ENCODE results near the gene NRXN3.

The NRXN3 gene

GRCh38 chr14:78310272-78310671 is 140.1 kb downstream of the NRXN3 start:
- DNase-seq (ENCODE audit: extremely low read depth, insufficient read length): no peak
- H3K36me3 ChIP-seq (ENCODE audit: control insufficient read depth, insufficient read depth, low read length): no peaks in the 10 kb centered on the region
- no peaks in the 10 kb centered on the region; the same call in 1 of the 2 replicates for H3K27me3 ChIP-seq (replicated peaks; ENCODE audit: control insufficient read depth, insufficient read depth, low read length)
- H3K4me3 ChIP-seq (replicated peaks; ENCODE audit: low read depth, low read length): no peak overlapping the region
- TF ChIP-seq, protein P1, sequence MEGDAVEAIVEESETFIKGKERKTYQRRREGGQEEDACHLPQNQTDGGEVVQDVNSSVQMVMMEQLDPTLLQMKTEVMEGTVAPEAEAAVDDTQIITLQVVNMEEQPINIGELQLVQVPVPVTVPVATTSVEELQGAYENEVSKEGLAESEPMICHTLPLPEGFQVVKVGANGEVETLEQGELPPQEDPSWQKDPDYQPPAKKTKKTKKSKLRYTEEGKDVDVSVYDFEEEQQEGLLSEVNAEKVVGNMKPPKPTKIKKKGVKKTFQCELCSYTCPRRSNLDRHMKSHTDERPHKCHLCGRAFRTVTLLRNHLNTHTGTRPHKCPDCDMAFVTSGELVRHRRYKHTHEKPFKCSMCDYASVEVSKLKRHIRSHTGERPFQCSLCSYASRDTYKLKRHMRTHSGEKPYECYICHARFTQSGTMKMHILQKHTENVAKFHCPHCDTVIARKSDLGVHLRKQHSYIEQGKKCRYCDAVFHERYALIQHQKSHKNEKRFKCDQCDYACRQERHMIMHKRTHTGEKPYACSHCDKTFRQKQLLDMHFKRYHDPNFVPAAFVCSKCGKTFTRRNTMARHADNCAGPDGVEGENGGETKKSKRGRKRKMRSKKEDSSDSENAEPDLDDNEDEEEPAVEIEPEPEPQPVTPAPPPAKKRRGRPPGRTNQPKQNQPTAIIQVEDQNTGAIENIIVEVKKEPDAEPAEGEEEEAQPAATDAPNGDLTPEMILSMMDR (IDR thresholded peaks at IDR 0.05; ENCODE audit: insufficient read depth, low read length, poor library complexity, severe bottlenecking): no peak

- TF ChIP-seq, protein P1 (IDR thresholded peaks at IDR 0.05; ENCODE audit: insufficient read depth, low read length, poor library complexity, severe bottlenecking): no peak
Observed at GRCh38 chr14:78313499-78313898, 143.3 kb downstream of the NRXN3 start.

GRCh38 chr14:78314484-78314883 is 144.3 kb downstream of the NRXN3 start:
- Histone ChIP-seq H3K27me3 (replicated peaks; ENCODE audit: control insufficient read depth, insufficient read depth, low read length) (no peaks in the 10 kb centered on the region; the same call in 1 of the 2 replicates), H3K36me3 (ENCODE audit: control insufficient read depth, insufficient read depth, low read length) (no peaks in the 10 kb centered on the region), H3K4me3 (replicated peaks; ENCODE audit: low read depth, low read length) (no peak overlapping the region)
- DNase-seq (ENCODE audit: extremely low read depth, insufficient read length): no peak
- TF ChIP-seq, protein P1 (IDR thresholded peaks at IDR 0.05; ENCODE audit: insufficient read depth, low read length, poor library complexity, severe bottlenecking): no peak

More at GRCh38 chr14:78313499-78313898, 143.3 kb downstream of the NRXN3 start:
- H3K27me3 ChIP-seq (replicated peaks; ENCODE audit: control insufficient read depth, insufficient read depth, low read length): no peaks in the 10 kb centered on the region; the same call in 1 of the 2 replicates
- no peak for DNase-seq (ENCODE audit: extremely low read depth, insufficient read length)
- H3K36me3 ChIP-seq (ENCODE audit: control insufficient read depth, insufficient read depth, low read length): no peaks in the 10 kb centered on the region
- H3K4me3 ChIP-seq (replicated peaks; ENCODE audit: low read depth, low read length): no peak overlapping the region

DNA sequence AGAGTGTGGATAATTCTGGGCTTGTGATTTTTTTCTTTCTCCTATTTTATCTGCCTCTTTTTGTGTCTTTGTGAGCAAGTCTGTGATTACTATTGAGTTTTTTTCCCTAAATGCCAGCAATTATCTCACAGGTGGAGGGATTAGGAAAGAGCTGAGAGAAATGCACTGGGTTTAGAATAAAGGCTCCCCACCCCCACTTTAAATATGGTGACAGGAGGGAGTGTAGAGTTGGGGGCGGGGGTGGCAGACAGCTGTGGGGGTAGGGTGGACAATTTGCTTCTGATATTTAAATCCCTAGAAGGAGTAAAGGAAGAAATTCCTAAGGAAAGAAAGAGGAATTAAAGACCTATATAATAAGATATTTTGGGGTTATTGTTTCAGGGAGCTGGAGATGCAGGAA is 145.9 kb downstream of the NRXN3 start:
- Histone ChIP-seq H3K36me3 (ENCODE audit: control insufficient read depth, insufficient read depth, low read length) (no peaks in the 10 kb centered on the region), H3K27me3 (replicated peaks; ENCODE audit: control insufficient read depth, insufficient read depth, low read length) (no peaks in the 10 kb centered on the region), H3K4me3 (replicated peaks; ENCODE audit: low read depth, low read length) (no peak overlapping the region)
- TF ChIP-seq, protein P1 (IDR thresholded peaks at IDR 0.05; ENCODE audit: insufficient read depth, low read length, poor library complexity, severe bottlenecking): no peak
- no peak for DNase-seq (ENCODE audit: extremely low read depth, insufficient read length)

DNA sequence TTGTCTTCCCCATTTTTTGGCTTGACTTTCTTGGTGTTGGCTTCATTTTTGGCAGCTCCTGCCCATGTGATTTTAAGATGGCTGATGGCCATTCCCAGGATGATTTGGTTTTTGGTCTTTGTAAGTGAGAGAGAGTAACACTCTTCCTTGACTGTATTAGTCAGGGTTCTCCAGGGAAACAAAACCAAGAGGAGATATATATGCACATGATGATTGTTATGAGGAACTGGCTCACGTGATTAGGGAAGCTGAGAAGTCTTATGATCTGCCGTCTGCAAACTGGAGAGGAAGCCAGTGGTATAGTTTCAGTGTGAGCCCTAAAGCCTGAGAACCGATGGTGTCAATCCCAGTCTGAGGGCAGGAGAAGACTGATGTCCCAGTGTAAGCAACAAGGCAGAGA is 146.6 kb downstream of the NRXN3 start:
- Histone ChIP-seq H3K27me3 (replicated peaks; ENCODE audit: control insufficient read depth, insufficient read depth, low read length) (no peaks in the 10 kb centered on the region), H3K36me3 (ENCODE audit: control insufficient read depth, insufficient read depth, low read length) (no peaks in the 10 kb centered on the region), H3K4me3 (replicated peaks; ENCODE audit: low read depth, low read length) (no peak overlapping the region)
- no peak for DNase-seq (ENCODE audit: extremely low read depth, insufficient read length)
- TF ChIP-seq, protein P1 (IDR thresholded peaks at IDR 0.05; ENCODE audit: insufficient read depth, low read length, poor library complexity, severe bottlenecking): no peak

DNA sequence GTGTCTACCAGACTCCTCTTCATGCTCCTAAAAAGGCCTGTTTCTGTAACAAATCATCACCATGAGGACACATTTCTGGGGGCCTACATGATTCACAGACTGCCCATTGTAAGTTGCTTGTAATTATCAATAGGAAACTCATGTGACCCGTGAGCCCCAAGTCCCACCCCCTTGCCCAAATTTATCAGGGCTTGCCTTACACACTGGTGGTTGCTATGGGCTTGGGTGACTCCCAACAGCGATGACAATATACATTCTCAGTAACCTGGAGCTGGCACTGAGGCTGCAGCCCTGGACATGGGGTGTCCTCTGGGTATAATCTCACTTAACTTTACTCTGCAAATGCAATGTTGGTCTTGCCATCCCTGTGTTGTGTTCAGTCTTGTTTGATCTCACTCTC is 149.2 kb downstream of the NRXN3 start:
- no peak overlapping the region for H3K4me3 ChIP-seq (replicated peaks; ENCODE audit: low read depth, low read length)
- DNase-seq (ENCODE audit: extremely low read depth, insufficient read length): no peak
- no peaks in the 10 kb centered on the region for H3K27me3 ChIP-seq (replicated peaks; ENCODE audit: control insufficient read depth, insufficient read depth, low read length)
- H3K36me3 ChIP-seq (ENCODE audit: control insufficient read depth, insufficient read depth, low read length): no peaks in the 10 kb centered on the region
- TF ChIP-seq, protein P1 (IDR thresholded peaks at IDR 0.05; ENCODE audit: insufficient read depth, low read length, poor library complexity, severe bottlenecking): no peak

All from GM06990 (cell line).